GM23338 (cell line): Measurements from ENCODE around the gene ALS2. TPM values are rescaled to one million over a fixed set of nuclear protein-coding genes. Genes with fewer than 3 reads are reported as not detected.

ENCODE experiments used
- ATAC-seq: fragments of 200-7000 bp; cut with Tn5 transposase; 3 replicates; pipeline ENCODE4 v1.9.1; 2020
- DNase-seq: peaks from one replicate; pipeline ENCODE4 v3.0.0-alpha.2; 2015; ENCODE audit warnings: low spot score
- H2AFZ ChIP-seq: fragments of 200-600 bp; sonication (generic); 2 replicates; pipeline ENCODE4 v1.8.0; 2016; ENCODE audit warnings: antibody characterized with exemption, mild to moderate bottlenecking, moderate library complexity
- H3F3A ChIP-seq: fragments of 200-600 bp; sonication (generic); replicated peaks from 2 replicates; pipeline ENCODE4 v1.8.0; 2017; ENCODE audit warnings: antibody characterized with exemption, mixed run types, low read depth
- H3K27ac ChIP-seq: fragments of 200-600 bp; sonication (generic); 2 replicates; pipeline ENCODE4 v1.6.1; 2016; ENCODE audit warnings: low read depth
- H3K27me3 ChIP-seq: fragments of 200-600 bp; sonication (generic); 2 replicates; pipeline ENCODE4 v1.8.0; 2016; ENCODE audit warnings: mild to moderate bottlenecking, mixed run types, moderate library complexity; ENCODE audit not compliant: insufficient read depth
- H3K36me3 ChIP-seq: fragments of 200-600 bp; sonication (generic); 2 replicates; pipeline ENCODE4 v1.8.0; 2016; ENCODE audit warnings: mild to moderate bottlenecking; ENCODE audit not compliant: insufficient read depth
- H3K4me1 ChIP-seq: fragments of 200-600 bp; sonication (generic); 2 replicates; pipeline ENCODE4 v1.8.0; 2016; ENCODE audit warnings: mild to moderate bottlenecking, moderate library complexity; ENCODE audit not compliant: insufficient read depth
- H3K4me2 ChIP-seq: fragments of 200-600 bp; sonication (generic); 2 replicates; pipeline ENCODE4 v1.7.1; 2017; ENCODE audit warnings: mixed run types
- H3K4me3 ChIP-seq: fragments of 200-600 bp; sonication (generic); 2 replicates; pipeline ENCODE4 v1.6.1; 2016; ENCODE audit warnings: mixed run types
- H3K79me2 ChIP-seq: fragments of 200-600 bp; sonication (generic); replicated peaks from 2 replicates; pipeline ENCODE4 v1.8.0; 2017; ENCODE audit warnings: mild to moderate bottlenecking; ENCODE audit not compliant: insufficient read depth
- H3K9me2 ChIP-seq: fragments of 200-600 bp; sonication (generic); 2 replicates; pipeline ENCODE4 v1.8.0; 2017; ENCODE audit not compliant: insufficient read depth
- H4K20me1 ChIP-seq: fragments of 200-600 bp; sonication (generic); replicated peaks from 2 replicates; pipeline ENCODE4 v1.8.0; 2017; ENCODE audit warnings: mild to moderate bottlenecking; ENCODE audit not compliant: insufficient read depth
- H3K27ac Mint-ChIP-seq: 2 replicates; pipeline ENCODE4 v1.8.0; 2020; ENCODE audit warnings: inconsistent platforms, mild to moderate bottlenecking, moderate library complexity, mixed read lengths
- H3K27me3 Mint-ChIP-seq: 3 replicates; pipeline ENCODE4 v1.8.0; 2022; ENCODE audit warnings: low read depth, mild to moderate bottlenecking, moderate library complexity, mixed read lengths, inconsistent platforms; ENCODE audit not compliant: insufficient read depth, poor library complexity
- H3K36me3 Mint-ChIP-seq: 3 replicates; pipeline ENCODE4 v1.8.0; 2021; ENCODE audit warnings: low read depth, mild to moderate bottlenecking, inconsistent platforms, moderate library complexity, mixed read lengths
- H3K4me1 Mint-ChIP-seq: 3 replicates; pipeline ENCODE4 v1.8.0; 2020; ENCODE audit warnings: mild to moderate bottlenecking, inconsistent platforms, mixed read lengths
- H3K4me3 Mint-ChIP-seq: 3 replicates; pipeline ENCODE4 v1.8.0; 2021; ENCODE audit warnings: moderate library complexity, mild to moderate bottlenecking, inconsistent platforms, mixed read lengths
- H3K9me3 Mint-ChIP-seq: 3 replicates; pipeline ENCODE4 v1.8.0; 2020; ENCODE audit warnings: moderate library complexity, mild to moderate bottlenecking, inconsistent platforms, mixed read lengths
- CREB1 ChIP-seq: fragments of 250-450 bp; sonication (Bioruptor Pico); IDR thresholded peaks from 2 replicates; pipeline ENCODE4 v1.5.0; 2020; ENCODE audit warnings: low read depth, mild to moderate bottlenecking, moderate library complexity
- EZH2 ChIP-seq: fragments of 200-600 bp; sonication (generic); IDR thresholded peaks from one replicate; pipeline ENCODE4 v1.8.0; 2017; ENCODE audit warnings: antibody characterized with exemption, mild to moderate bottlenecking, low read depth; ENCODE audit not compliant: unreplicated experiment
- EZH2phosphoT487 ChIP-seq: fragments of 200-600 bp; sonication (generic); IDR thresholded peaks from one replicate; pipeline ENCODE4 v1.8.1; 2018; ENCODE audit warnings: antibody characterized with exemption; ENCODE audit not compliant: unreplicated experiment
- NANOG ChIP-seq: IDR thresholded peaks from 2 replicates; pipeline ENCODE4 v1.6.1; 2016; ENCODE audit warnings: antibody characterized with exemption, borderline replicate concordance
- POLR2AphosphoS5 ChIP-seq: IDR thresholded peaks from 2 replicates; pipeline ENCODE4 v1.6.1; 2016; ENCODE audit warnings: antibody characterized with exemption, low read depth
- STAT1 ChIP-seq: IDR thresholded peaks from one replicate; pipeline ENCODE4 v1.6.1; 2016; ENCODE audit warnings: antibody characterized with exemption; ENCODE audit not compliant: unreplicated experiment
- ZNF114 ChIP-seq: fragments of 250-450 bp; sonication (Bioruptor Pico); IDR thresholded peaks from 2 replicates; pipeline ENCODE4 v1.5.0; 2020; ENCODE audit warnings: mild to moderate bottlenecking, moderate library complexity
- polyA plus RNA-seq: library from polyadenylated mRNA; unstranded; fragments of >200 nt; fragmentation: Nextera tagmentation; extraction: Ambion mirVana; gene quantifications from 2 replicates; pipeline ENCODE4 v1.2.1, GENCODE V29; 2016
- total RNA-seq: library from RNA; depleted of rRNA; stranded (reverse); fragments of >200 nt; shearing (Covaris generic); gene quantifications from 2 replicates; pipeline ENCODE4 v1.2.3, GENCODE V29; 2014
- TF ChIP-seq, protein P1 (sequence below): IDR thresholded peaks from one replicate; pipeline ENCODE4 v1.6.1; 2018; ENCODE audit warnings: antibody characterized with exemption; ENCODE audit not compliant: unreplicated experiment
- TF ChIP-seq, protein P2 (sequence below), 2 experiments: fragments of 200-600 bp in 1 of 2; sonication (generic) in 1 of 2; conservative IDR thresholded peaks; 2 replicates each; pipeline versions ENCODE4 v1.5.1 to v1.6.1; 2016 to 2017; ENCODE audit warnings: antibody characterized with exemption in 2 of 2, low read depth in 2 of 2, mild to moderate bottlenecking in 2 of 2, moderate library complexity in 1 of 2
- TF ChIP-seq, protein P3 (sequence below): IDR thresholded peaks from 2 replicates; pipeline ENCODE4 v1.6.1; 2016; ENCODE audit warnings: antibody characterized with exemption
- TF ChIP-seq, protein P4 (sequence below): fragments of 250-450 bp; sonication (Bioruptor Pico); IDR thresholded peaks from 2 replicates; pipeline ENCODE4 v1.5.0; 2020; ENCODE audit warnings: mild to moderate bottlenecking, moderate library complexity

ALS2 gene
- total and polyA plus RNA-seq, 2 experiments from 2014 or later, result 9.6 to 43.3 TPM

DNA sequence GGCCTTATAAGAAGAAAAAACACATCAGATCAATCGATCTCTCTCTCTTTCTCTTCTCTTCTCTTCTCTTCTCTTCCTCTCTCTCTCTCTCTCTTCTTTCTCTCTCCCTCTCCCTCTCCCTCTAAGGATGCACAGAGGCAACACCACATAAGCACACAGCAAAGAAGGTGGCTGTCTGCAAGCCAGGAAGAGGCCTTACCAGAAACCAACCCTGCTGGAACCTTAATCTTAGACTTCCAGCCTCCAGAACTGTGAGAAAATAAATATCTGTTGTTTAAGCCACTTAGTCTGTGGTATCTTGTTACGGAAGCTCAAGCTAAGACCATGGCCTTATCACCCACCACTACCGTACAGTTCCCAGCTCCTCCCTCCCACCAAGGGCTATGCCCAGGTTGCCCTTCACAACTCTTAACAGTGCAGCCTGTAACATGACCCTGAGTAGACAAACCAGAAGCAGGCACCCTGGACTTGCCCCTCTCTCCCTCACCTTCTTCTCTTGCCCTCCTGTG, 112.3 kb downstream of the ALS2 start (continued):
- TF ChIP-seq, protein P1, sequence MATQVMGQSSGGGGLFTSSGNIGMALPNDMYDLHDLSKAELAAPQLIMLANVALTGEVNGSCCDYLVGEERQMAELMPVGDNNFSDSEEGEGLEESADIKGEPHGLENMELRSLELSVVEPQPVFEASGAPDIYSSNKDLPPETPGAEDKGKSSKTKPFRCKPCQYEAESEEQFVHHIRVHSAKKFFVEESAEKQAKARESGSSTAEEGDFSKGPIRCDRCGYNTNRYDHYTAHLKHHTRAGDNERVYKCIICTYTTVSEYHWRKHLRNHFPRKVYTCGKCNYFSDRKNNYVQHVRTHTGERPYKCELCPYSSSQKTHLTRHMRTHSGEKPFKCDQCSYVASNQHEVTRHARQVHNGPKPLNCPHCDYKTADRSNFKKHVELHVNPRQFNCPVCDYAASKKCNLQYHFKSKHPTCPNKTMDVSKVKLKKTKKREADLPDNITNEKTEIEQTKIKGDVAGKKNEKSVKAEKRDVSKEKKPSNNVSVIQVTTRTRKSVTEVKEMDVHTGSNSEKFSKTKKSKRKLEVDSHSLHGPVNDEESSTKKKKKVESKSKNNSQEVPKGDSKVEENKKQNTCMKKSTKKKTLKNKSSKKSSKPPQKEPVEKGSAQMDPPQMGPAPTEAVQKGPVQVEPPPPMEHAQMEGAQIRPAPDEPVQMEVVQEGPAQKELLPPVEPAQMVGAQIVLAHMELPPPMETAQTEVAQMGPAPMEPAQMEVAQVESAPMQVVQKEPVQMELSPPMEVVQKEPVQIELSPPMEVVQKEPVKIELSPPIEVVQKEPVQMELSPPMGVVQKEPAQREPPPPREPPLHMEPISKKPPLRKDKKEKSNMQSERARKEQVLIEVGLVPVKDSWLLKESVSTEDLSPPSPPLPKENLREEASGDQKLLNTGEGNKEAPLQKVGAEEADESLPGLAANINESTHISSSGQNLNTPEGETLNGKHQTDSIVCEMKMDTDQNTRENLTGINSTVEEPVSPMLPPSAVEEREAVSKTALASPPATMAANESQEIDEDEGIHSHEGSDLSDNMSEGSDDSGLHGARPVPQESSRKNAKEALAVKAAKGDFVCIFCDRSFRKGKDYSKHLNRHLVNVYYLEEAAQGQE, result no peak
- TF ChIP-seq ZNF114 (CRISPR knock-in tag) (no peak), EZH2phosphoT487 (no peak), POLR2AphosphoS5 (no peak), STAT1 (no peak), NANOG (no peak), EZH2 (no peak), CREB1 (CRISPR knock-in tag) (no peak)
- TF ChIP-seq, protein P2, sequence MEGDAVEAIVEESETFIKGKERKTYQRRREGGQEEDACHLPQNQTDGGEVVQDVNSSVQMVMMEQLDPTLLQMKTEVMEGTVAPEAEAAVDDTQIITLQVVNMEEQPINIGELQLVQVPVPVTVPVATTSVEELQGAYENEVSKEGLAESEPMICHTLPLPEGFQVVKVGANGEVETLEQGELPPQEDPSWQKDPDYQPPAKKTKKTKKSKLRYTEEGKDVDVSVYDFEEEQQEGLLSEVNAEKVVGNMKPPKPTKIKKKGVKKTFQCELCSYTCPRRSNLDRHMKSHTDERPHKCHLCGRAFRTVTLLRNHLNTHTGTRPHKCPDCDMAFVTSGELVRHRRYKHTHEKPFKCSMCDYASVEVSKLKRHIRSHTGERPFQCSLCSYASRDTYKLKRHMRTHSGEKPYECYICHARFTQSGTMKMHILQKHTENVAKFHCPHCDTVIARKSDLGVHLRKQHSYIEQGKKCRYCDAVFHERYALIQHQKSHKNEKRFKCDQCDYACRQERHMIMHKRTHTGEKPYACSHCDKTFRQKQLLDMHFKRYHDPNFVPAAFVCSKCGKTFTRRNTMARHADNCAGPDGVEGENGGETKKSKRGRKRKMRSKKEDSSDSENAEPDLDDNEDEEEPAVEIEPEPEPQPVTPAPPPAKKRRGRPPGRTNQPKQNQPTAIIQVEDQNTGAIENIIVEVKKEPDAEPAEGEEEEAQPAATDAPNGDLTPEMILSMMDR (conservative IDR thresholded peaks at IDR 0.05; ENCODE audit: low read depth in 2 of 2), result no peak
- TF ChIP-seq, protein P3, sequence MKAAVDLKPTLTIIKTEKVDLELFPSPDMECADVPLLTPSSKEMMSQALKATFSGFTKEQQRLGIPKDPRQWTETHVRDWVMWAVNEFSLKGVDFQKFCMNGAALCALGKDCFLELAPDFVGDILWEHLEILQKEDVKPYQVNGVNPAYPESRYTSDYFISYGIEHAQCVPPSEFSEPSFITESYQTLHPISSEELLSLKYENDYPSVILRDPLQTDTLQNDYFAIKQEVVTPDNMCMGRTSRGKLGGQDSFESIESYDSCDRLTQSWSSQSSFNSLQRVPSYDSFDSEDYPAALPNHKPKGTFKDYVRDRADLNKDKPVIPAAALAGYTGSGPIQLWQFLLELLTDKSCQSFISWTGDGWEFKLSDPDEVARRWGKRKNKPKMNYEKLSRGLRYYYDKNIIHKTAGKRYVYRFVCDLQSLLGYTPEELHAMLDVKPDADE, result no peak

DNA sequence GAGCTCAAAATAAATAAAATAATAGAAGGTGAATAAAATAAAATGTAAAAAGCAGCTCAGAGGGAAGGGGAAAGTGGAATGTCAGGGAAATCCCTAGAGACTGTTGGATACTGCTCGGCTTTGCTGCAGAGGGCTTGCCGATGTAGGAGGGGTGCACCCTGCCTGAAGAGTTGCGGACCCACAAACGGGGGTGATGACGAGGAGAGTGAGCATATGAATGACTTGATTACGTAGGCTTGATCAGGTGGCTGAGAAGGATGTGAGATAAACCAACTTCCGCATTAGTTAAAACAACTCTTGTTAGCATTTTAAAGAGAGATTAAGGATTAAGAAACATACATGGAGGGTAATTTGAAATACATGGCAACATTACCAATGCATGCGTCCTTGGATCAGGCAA, 116.4 kb downstream of the ALS2 start:
- Histone ChIP-seq H3K4me3 (no peak overlapping the region), H3K27ac (no peak overlapping the region), H3K79me2 (no peaks in the 10 kb centered on the region), H2AFZ (peak overlapping the region; percentile 40; the same call in 1 of the 2 replicates), H3K9me2 (no peaks in the 10 kb centered on the region), H3K4me1 (no peaks in the 10 kb centered on the region), H3K27me3 (no peaks in the 10 kb centered on the region), H3F3A (no peaks in the 10 kb centered on the region), H4K20me1 (no peaks in the 10 kb centered on the region), H3K36me3 (no peaks in the 10 kb centered on the region), H3K4me2 (no peak overlapping the region)
- peak; percentile 45 for ATAC-seq
- TF ChIP-seq CREB1 (CRISPR knock-in tag), result 0 out of 2 replicates have a peak, but pooled peaks have one; percentile 22
- TF ChIP-seq, protein P4, sequence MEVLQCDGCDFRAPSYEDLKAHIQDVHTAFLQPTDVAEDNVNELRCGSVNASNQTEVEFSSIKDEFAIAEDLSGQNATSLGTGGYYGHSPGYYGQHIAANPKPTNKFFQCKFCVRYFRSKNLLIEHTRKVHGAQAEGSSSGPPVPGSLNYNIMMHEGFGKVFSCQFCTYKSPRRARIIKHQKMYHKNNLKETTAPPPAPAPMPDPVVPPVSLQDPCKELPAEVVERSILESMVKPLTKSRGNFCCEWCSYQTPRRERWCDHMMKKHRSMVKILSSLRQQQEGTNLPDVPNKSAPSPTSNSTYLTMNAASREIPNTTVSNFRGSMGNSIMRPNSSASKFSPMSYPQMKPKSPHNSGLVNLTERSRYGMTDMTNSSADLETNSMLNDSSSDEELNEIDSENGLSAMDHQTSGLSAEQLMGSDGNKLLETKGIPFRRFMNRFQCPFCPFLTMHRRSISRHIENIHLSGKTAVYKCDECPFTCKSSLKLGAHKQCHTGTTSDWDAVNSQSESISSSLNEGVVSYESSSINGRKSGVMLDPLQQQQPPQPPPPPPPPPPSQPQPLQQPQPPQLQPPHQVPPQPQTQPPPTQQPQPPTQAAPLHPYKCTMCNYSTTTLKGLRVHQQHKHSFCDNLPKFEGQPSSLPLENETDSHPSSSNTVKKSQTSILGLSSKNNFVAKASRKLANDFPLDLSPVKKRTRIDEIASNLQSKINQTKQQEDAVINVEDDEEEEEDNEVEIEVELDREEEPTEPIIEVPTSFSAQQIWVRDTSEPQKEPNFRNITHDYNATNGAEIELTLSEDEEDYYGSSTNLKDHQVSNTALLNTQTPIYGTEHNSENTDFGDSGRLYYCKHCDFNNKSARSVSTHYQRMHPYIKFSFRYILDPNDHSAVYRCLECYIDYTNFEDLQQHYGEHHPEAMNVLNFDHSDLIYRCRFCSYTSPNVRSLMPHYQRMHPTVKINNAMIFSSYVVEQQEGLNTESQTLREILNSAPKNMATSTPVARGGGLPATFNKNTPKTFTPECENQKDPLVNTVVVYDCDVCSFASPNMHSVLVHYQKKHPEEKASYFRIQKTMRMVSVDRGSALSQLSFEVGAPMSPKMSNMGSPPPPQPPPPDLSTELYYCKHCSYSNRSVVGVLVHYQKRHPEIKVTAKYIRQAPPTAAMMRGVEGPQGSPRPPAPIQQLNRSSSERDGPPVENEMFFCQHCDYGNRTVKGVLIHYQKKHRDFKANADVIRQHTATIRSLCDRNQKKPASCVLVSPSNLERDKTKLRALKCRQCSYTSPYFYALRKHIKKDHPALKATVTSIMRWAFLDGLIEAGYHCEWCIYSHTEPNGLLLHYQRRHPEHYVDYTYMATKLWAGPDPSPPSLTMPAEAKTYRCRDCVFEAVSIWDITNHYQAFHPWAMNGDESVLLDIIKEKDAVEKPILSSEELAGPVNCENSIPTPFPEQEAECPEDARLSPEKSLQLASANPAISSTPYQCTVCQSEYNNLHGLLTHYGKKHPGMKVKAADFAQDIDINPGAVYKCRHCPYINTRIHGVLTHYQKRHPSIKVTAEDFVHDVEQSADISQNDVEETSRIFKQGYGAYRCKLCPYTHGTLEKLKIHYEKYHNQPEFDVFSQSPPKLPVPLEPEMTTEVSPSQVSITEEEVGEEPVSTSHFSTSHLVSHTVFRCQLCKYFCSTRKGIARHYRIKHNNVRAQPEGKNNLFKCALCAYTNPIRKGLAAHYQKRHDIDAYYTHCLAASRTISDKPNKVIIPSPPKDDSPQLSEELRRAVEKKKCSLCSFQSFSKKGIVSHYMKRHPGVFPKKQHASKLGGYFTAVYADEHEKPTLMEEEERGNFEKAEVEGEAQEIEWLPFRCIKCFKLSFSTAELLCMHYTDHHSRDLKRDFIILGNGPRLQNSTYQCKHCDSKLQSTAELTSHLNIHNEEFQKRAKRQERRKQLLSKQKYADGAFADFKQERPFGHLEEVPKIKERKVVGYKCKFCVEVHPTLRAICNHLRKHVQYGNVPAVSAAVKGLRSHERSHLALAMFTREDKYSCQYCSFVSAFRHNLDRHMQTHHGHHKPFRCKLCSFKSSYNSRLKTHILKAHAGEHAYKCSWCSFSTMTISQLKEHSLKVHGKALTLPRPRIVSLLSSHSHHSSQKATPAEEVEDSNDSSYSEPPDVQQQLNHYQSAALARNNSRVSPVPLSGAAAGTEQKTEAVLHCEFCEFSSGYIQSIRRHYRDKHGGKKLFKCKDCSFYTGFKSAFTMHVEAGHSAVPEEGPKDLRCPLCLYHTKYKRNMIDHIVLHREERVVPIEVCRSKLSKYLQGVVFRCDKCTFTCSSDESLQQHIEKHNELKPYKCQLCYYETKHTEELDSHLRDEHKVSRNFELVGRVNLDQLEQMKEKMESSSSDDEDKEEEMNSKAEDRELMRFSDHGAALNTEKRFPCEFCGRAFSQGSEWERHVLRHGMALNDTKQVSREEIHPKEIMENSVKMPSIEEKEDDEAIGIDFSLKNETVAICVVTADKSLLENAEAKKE (CRISPR knock-in tag), result no peak
- no peak overlapping the region for H3K4me3 Mint-ChIP-seq
- H3K27me3 Mint-ChIP-seq, result no peaks in the 10 kb centered on the region
- H3K36me3 Mint-ChIP-seq, result no peaks in the 10 kb centered on the region
- no peak overlapping the region for H3K27ac Mint-ChIP-seq
- peaks cover 10% of the 10 kb centered on the region; the same call in 2 of the 3 replicates for H3K4me1 Mint-ChIP-seq
- DNase-seq, result peak; percentile 21
- H3K9me3 Mint-ChIP-seq, result no peaks in the 10 kb centered on the region
